Body of pancreas (tissue), 4 donors: ENCODE results near the gene FNIP1.

ENCODE experiments used
- CTCF ChIP-seq, 7 experiments: fragments of 450-650 bp in 4 of 7; fragments of 200-600 bp in 3 of 7; sonication (generic) in 3 of 7; IDR thresholded peaks; one replicate each; pipeline ENCODE4 v1.5.1; 2016 to 2019; ENCODE audit warnings: antibody characterized with exemption in 7 of 7
- POLR2A ChIP-seq, 3 donors: fragments of 450-650 bp; IDR thresholded peaks; one replicate each; pipeline ENCODE4 v1.6.1; 2016; ENCODE audit warnings: antibody characterized with exemption in 3 of 3, mild to moderate bottlenecking in 2 of 3

GRCh38 chr5:131633830-131634229 lies 163.0 kb downstream of the FNIP1 start:
- no peak for TF ChIP-seq CTCF (IDR thresholded peaks at IDR 0.05)
- no peak for TF ChIP-seq POLR2A (IDR thresholded peaks at IDR 0.05)
